Natural killer cell (primary cell): ENCODE measurements around the gene KCNB1. TPM values are rescaled to one million over a fixed set of nuclear protein-coding genes. Genes with fewer than 3 reads are reported as not detected.

ENCODE experiments used
- ATAC-seq, 3 donors: fragments of 150-1000 bp in 2 of 3; fragments of 200-7000 bp in 1 of 3; cut with Tn5 transposase; 1 replicate in 1 of 3; 2 replicates in 2 of 3; pipeline ENCODE4 v1.10.0; 2021; ENCODE audit warnings: mild to moderate bottlenecking in 2 of 3, moderate library complexity in 2 of 3
- DNase-seq, 2 donors: peaks; one replicate each; pipeline versions ENCODE4 v3.0.0 to v3.0.0-alpha.2; 2013 to 2021; ENCODE audit warnings: mixed read lengths in 1 of 2
- H3K27ac ChIP-seq: one replicate; pipeline ENCODE4 v1.5.1; 2013; ENCODE audit warnings: mild to moderate bottlenecking, low read length
- H3K27me3 ChIP-seq: one replicate; pipeline ENCODE4 v1.6.1; 2013; ENCODE audit warnings: low read length; ENCODE audit not compliant: control insufficient read depth, insufficient read depth
- H3K36me3 ChIP-seq: one replicate; pipeline ENCODE4 v1.6.1; 2013; ENCODE audit warnings: low read length; ENCODE audit not compliant: control insufficient read depth, insufficient read depth
- H3K4me1 ChIP-seq: one replicate; pipeline ENCODE4 v1.6.1; 2013; ENCODE audit warnings: low read length; ENCODE audit not compliant: control insufficient read depth, insufficient read depth
- H3K4me3 ChIP-seq: one replicate; pipeline ENCODE4 v1.5.1; 2013; ENCODE audit warnings: low read length
- H3K9me3 ChIP-seq: one replicate; pipeline ENCODE4 v1.6.1; 2013; ENCODE audit warnings: low read length; ENCODE audit not compliant: control insufficient read depth, insufficient read depth
- H3K27ac Mint-ChIP-seq, 2 donors: one replicate each; pipeline ENCODE4 v1.8.0; 2022; ENCODE audit warnings: mild to moderate bottlenecking in 2 of 2, mixed read lengths in 2 of 2, moderate library complexity in 1 of 2
- H3K27me3 Mint-ChIP-seq, 2 donors: one replicate each; pipeline ENCODE4 v1.8.0; 2022; ENCODE audit warnings: low read depth in 2 of 2, mixed read lengths in 2 of 2
- H3K36me3 Mint-ChIP-seq: one replicate; pipeline ENCODE4 v1.8.0; 2022; ENCODE audit warnings: mixed read lengths
- H3K4me1 Mint-ChIP-seq, 2 donors: one replicate each; pipeline ENCODE4 v1.8.0; 2022; ENCODE audit warnings: mixed read lengths in 2 of 2
- H3K4me3 Mint-ChIP-seq: one replicate; pipeline ENCODE4 v1.8.0; 2022; ENCODE audit warnings: mild to moderate bottlenecking, moderate library complexity, mixed read lengths
- H3K9me3 Mint-ChIP-seq, 2 donors: one replicate each; pipeline ENCODE4 v1.8.0; 2022; ENCODE audit warnings: mixed read lengths in 2 of 2
- WGBS: methylation state at CpG from one replicate; pipeline ENCODE4 v1.1.7; 2013; ENCODE audit warnings: missing lambda C conversion rate; ENCODE audit not compliant: insufficient coverage; 5-methylcytosine and 5-hydroxymethylcytosine counted together
- intact Hi-C: fragments of 100-400 bp; cut with micrococcal nuclease; formaldehyde crosslinking; loops from one replicate; pipeline ENCODE4 v1.14.2; 2022
- total RNA-seq, 4 donors: library from RNA; stranded (reverse); fragments of 120-200 nt in 1 of 4; gene quantifications; one replicate each; pipeline versions ENCODE4 v1.2.3 to v1.2.4, GENCODE V29; 2013 to 2022
- TF ChIP-seq, protein P1 (sequence below): fragments of 200-600 bp; IDR thresholded peaks from one replicate; pipeline ENCODE4 v1.8.0; 2022; ENCODE audit warnings: antibody characterized with exemption

Gene KCNB1
- total RNA-seq, 3 donors from 2014 or later (not counting 1 experiment from before 2014, with no cell fraction given), result 0.09 TPM; not detected in 2

- no peaks in the 10 kb centered on the region for H3K36me3 ChIP-seq
- TF ChIP-seq, protein P1, sequence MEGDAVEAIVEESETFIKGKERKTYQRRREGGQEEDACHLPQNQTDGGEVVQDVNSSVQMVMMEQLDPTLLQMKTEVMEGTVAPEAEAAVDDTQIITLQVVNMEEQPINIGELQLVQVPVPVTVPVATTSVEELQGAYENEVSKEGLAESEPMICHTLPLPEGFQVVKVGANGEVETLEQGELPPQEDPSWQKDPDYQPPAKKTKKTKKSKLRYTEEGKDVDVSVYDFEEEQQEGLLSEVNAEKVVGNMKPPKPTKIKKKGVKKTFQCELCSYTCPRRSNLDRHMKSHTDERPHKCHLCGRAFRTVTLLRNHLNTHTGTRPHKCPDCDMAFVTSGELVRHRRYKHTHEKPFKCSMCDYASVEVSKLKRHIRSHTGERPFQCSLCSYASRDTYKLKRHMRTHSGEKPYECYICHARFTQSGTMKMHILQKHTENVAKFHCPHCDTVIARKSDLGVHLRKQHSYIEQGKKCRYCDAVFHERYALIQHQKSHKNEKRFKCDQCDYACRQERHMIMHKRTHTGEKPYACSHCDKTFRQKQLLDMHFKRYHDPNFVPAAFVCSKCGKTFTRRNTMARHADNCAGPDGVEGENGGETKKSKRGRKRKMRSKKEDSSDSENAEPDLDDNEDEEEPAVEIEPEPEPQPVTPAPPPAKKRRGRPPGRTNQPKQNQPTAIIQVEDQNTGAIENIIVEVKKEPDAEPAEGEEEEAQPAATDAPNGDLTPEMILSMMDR, result no peak
- Mint-ChIP-seq H3K4me1 (peaks cover 0 to 5% of the 10 kb centered on the region in 2 donors), H3K27ac (no peak overlapping the region), H3K27me3 (peaks cover 19 to 20% of the 10 kb centered on the region in 2 donors), H3K36me3 (no peaks in the 10 kb centered on the region), H3K4me3 (no peak overlapping the region), H3K9me3 (no peaks in the 10 kb centered on the region)
- no peak overlapping the region for H3K4me3 ChIP-seq
- 82% methylated on average over 3 of the region's 3 CpGs for WGBS
- ATAC-seq (no peak), DNase-seq (no peak)
- no peak overlapping the region for H3K27ac ChIP-seq
- H3K27me3 ChIP-seq, result no peaks in the 10 kb centered on the region
- H3K4me1 ChIP-seq, result no peaks in the 10 kb centered on the region
- H3K9me3 ChIP-seq, result no peaks in the 10 kb centered on the region
- intact Hi-C loops, result loop anchor here (10.0 kb wide), 1 partner anchor 594 kb away; no protein-coding TSS in a partner anchor
These were observed 151.5 kb downstream of the KCNB1 start for GRCh38 chr20:49330701-49331615.

DNA sequence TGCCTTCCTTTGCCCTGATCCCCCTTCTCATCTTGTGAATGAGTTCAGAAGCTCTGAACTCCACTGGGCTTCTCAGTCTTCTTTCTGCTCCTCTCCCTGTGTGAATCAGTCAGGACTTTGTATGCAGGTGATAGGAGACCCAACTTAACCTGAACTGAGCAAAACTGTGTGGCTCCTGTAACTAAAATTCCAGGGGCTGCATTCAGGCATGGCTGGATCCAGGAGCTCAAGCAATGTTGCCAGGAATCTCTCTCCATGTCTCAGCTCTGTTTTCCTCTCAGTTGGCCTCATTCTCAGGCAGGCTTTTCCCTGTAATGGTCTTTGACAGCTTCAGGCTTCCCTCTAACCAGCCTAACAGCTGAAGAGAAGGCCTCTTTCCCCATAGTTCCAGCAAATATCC lies 153.7 kb downstream of the KCNB1 start:
- Mint-ChIP-seq H3K27me3 (peaks cover 17 to 21% of the 10 kb centered on the region in 2 donors), H3K4me3 (no peak overlapping the region), H3K9me3 (no peaks in the 10 kb centered on the region), H3K27ac (no peak overlapping the region), H3K4me1 (peaks cover 5 to 12% of the 10 kb centered on the region in 2 donors), H3K36me3 (no peaks in the 10 kb centered on the region)
- H3K27ac ChIP-seq, result no peak overlapping the region
- no peaks in the 10 kb centered on the region for H3K9me3 ChIP-seq
- H3K36me3 ChIP-seq, result no peaks in the 10 kb centered on the region
- intact Hi-C loops, result no loop called here
- H3K4me1 ChIP-seq, result peaks cover 5% of the 10 kb centered on the region
- no peak overlapping the region for H3K4me3 ChIP-seq
- H3K27me3 ChIP-seq, result no peaks in the 10 kb centered on the region
- no peak for DNase-seq
- no peak for ATAC-seq
- TF ChIP-seq, protein P1, result no peak

GRCh38 chr20:49326026-49326425 lies 156.4 kb downstream of the KCNB1 start:
- Mint-ChIP-seq H3K4me3 (no peak overlapping the region), H3K4me1 (peaks cover 7 to 20% of the 10 kb centered on the region in 2 donors)
- WGBS, result 86% methylated on average over 10 of the region's 10 CpGs

More at GRCh38 chr20:49326026-49326425, 156.4 kb downstream of the KCNB1 start:
- no peaks in the 10 kb centered on the region for H3K36me3 Mint-ChIP-seq
- no peak overlapping the region for H3K27ac ChIP-seq
- no peaks in the 10 kb centered on the region for H3K36me3 ChIP-seq
- TF ChIP-seq, protein P1, result no peak
- H3K4me1 ChIP-seq, result peaks cover 10% of the 10 kb centered on the region
- H3K9me3 ChIP-seq, result no peaks in the 10 kb centered on the region
- H3K27me3 ChIP-seq, result no peaks in the 10 kb centered on the region
- ATAC-seq (no peak), DNase-seq (no peak)
- no peak overlapping the region for H3K4me3 ChIP-seq
- no peak overlapping the region for H3K27ac Mint-ChIP-seq
- intact Hi-C loops, result no loop called here
- H3K9me3 Mint-ChIP-seq, result no peaks in the 10 kb centered on the region
- H3K27me3 Mint-ChIP-seq, result peaks cover 13 to 18% of the 10 kb centered on the region in 2 donors
